Skeletal muscle tissue (tissue), 4 donors: ENCODE data around the gene BBC3. TPM values are rescaled to one million over a fixed set of nuclear protein-coding genes. Genes with fewer than 3 reads are reported as not detected.

Source experiments
- H3K27ac ChIP-seq: one replicate; pipeline ENCODE4 v1.7.0; 2013; ENCODE audit warnings: mild to moderate bottlenecking, low read depth, low read length, inconsistent platforms
- H3K27me3 ChIP-seq, 3 donors: one replicate each; pipeline ENCODE4 v1.7.0; 2013; ENCODE audit warnings: low read length in 3 of 3; ENCODE audit not compliant: control insufficient read depth in 3 of 3, insufficient read depth in 3 of 3
- H3K36me3 ChIP-seq, 3 donors: one replicate each; pipeline ENCODE4 v1.7.0; 2013; ENCODE audit warnings: low read length in 3 of 3; ENCODE audit not compliant: control insufficient read depth in 3 of 3, insufficient read depth in 3 of 3
- H3K4me1 ChIP-seq, 3 donors: one replicate each; pipeline ENCODE4 v1.7.0; 2013; ENCODE audit warnings: low read length in 3 of 3, mild to moderate bottlenecking in 3 of 3; ENCODE audit not compliant: control insufficient read depth in 3 of 3, insufficient read depth in 3 of 3
- H3K4me3 ChIP-seq, 3 donors: one replicate each; pipeline ENCODE4 v1.7.0; 2013; ENCODE audit warnings: low read length in 3 of 3
- H3K9ac ChIP-seq, 3 donors: one replicate each; pipeline ENCODE4 v1.7.0; 2013; ENCODE audit warnings: low read length in 3 of 3, mild to moderate bottlenecking in 3 of 3, moderate library complexity in 2 of 3, low read depth in 1 of 3
- H3K9me3 ChIP-seq, 3 donors: one replicate each; pipeline ENCODE4 v1.7.0; 2013; ENCODE audit warnings: low read length in 3 of 3; ENCODE audit not compliant: control insufficient read depth in 3 of 3
- total RNA-seq: library from RNA; depleted of rRNA; stranded (reverse); fragments of >200 nt; gene quantifications from one replicate; pipeline ENCODE4 v1.2.3, GENCODE V29; 2014
- donor health status: Osteomylitis.

Gene BBC3
- total RNA-seq, 1 donor from 2014 or later, result 2.6 TPM

DNA sequence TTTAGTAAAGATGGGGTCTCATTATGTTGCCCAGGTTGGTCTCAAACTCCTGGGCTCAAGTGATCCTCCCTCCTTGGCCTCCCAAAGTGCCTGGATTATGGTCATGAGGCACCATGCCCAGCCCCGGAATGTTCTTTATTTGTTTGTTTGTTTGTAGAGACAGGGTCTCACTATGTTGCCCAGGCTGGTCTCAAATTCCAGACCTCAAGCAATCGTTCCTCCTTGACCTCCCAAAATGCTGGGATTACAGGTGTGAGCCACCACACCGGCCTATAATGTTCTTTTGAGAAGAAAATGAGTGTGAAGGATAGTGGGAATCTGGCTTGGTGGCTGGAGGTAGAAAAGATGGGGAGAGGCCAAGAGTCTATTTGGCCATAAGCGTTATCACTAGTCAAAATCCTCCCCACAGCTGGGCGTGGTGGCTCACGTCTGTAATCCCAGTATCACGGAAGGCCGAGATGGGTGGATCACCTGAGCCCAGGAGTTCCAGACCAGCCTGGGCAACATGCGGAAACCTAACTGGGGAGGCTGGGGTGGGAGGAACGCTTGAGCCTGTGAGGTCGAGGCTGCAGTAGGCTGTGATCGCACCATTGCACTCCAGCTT lies 5.2 kb upstream of the BBC3 start:
- no peak overlapping the region for H3K4me3 ChIP-seq
- H3K27ac ChIP-seq, result no peak overlapping the region
- H3K4me1 ChIP-seq, result peaks cover 16 to 30% (median 25%) of the 10 kb centered on the region in 3 donors
- peaks cover 0 to 14% (median 10%) of the 10 kb centered on the region in 3 donors for H3K27me3 ChIP-seq
- no peak overlapping the region for H3K9ac ChIP-seq
- H3K9me3 ChIP-seq, result no peaks in the 10 kb centered on the region
- no peaks in the 10 kb centered on the region for H3K36me3 ChIP-seq

- Histone ChIP-seq H3K9ac (peak overlapping the region in 1 of 3 donors; percentile 16), H3K4me3 (peak overlapping the region; percentile 22 to 42 (median 24)), H3K9me3 (no peaks in the 10 kb centered on the region), H3K36me3 (no peaks in the 10 kb centered on the region), H3K27ac (peak overlapping the region; percentile 92), H3K4me1 (peaks cover 29 to 37% (median 32%) of the 10 kb centered on the region in 3 donors), H3K27me3 (no peaks in the 10 kb centered on the region)
These were observed 1.6 kb upstream of the BBC3 start for GRCh38 chr19:47232422-47233211.

DNA sequence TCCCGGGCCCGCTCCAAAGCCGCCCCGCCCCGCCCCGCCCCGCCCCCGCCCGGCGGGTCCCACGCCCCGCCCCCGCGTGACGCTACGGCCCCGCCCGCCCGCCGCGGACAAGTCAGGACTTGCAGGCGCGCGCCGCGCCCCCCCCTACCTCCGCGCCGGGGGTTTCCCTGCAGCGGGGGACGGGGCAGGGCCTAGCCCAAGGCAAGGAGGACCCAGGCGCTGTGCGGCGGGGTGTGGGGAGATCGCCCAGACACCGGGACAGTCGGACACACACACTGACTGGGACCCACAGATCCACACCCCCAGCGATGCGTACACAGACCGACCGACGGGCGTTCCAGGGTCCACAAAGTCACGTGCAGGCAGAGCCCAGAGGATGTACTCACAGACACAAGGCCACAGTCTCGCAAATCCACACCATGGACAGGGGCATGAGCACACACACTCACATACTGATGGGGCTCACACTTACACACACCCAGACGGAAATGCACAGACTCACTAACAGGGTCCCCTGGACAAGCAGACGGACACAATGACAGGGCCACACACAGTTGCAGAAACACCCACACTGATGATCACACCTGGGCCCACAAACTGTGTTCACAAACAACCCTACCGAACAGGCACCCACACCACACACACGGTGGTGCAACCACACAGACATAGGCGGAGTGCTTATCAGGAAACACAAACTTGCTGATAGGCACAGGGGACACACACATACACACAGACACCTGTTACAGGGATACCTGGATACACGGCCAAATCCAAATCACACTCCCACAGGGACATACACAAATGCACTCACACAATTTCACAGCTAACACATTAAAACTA lies 436 bp upstream of the BBC3 start:
- Histone ChIP-seq H3K4me3 (peak overlapping the region; percentile 61 to 98 (median 87)), H3K27ac (peak overlapping the region; percentile 100), H3K4me1 (peaks cover 39 to 49% (median 42%) of the 10 kb centered on the region in 3 donors), H3K36me3 (no peaks in the 10 kb centered on the region), H3K9me3 (no peaks in the 10 kb centered on the region), H3K9ac (peak overlapping the region; percentile 63 to 90 (median 82)), H3K27me3 (no peaks in the 10 kb centered on the region)

DNA sequence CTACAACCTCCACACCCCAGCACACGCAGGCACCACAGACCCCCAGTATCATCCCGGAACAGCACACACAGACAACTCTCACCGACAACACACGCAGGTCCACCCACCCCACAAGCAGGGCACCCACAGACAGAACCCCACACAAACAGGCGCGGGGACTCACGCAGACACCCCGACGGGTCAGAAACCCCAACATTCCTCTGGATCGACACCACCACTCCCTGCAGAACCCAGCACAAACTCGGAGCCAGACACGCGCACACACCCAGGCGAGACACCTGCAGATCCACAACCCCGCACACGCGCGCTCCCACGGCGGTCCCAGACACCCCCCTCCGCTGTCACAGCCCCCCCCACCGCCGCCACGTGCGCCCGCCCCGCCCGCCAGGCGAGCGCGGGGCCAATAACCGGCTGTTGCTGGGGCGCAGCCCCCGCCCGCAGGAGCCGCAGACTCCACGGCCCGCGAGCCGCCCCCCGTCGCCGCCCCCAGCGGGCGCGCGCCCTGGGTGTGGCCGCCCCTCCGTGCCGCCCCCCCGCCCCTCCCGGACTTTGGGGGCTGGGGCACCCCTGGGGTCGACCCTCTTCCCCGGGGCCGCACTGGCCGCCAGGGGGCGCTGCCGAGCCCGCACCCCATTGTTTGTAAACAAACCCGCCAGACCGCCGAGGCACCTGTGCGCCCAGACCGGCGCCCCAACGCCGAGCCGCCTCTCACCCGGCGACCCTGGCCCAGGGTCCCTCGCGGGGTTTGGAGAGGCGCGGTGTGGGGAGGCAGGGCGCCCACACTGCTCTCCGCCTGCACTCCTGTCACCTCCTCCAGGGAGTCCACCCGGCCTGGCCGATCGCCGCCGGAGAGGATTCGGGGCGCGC lies 712 bp downstream of the BBC3 start:
- Histone ChIP-seq H3K27ac (peak overlapping the region; percentile 100), H3K4me3 (peak overlapping the region; percentile 88 to 98 (median 92)), H3K4me1 (peaks cover 44 to 55% (median 46%) of the 10 kb centered on the region in 3 donors), H3K36me3 (no peaks in the 10 kb centered on the region), H3K9ac (peak overlapping the region; percentile 90 to 98 (median 97)), H3K9me3 (no peaks in the 10 kb centered on the region), H3K27me3 (no peaks in the 10 kb centered on the region)

DNA sequence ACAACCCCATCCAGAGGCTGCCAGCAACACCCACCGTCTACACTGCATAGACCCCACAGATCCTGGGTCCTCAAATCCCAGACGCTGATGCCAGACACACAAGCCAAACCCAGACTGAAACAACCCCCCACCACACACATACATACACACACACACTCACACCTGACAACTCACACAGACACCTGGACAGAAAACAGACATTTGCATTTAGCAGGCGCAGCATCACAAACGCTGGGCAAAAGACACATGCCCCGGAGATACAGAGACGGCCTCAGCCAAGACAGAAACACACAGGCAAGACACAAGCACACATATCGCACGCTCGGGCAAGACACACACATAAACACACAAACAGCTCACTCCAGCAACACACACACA lies 1.3 kb downstream of the BBC3 start:
- no peaks in the 10 kb centered on the region for H3K27me3 ChIP-seq
- H3K9ac ChIP-seq, result peak overlapping the region; percentile 90 to 98 (median 97)
- peaks cover 45 to 56% (median 46%) of the 10 kb centered on the region in 3 donors for H3K4me1 ChIP-seq

DNA sequence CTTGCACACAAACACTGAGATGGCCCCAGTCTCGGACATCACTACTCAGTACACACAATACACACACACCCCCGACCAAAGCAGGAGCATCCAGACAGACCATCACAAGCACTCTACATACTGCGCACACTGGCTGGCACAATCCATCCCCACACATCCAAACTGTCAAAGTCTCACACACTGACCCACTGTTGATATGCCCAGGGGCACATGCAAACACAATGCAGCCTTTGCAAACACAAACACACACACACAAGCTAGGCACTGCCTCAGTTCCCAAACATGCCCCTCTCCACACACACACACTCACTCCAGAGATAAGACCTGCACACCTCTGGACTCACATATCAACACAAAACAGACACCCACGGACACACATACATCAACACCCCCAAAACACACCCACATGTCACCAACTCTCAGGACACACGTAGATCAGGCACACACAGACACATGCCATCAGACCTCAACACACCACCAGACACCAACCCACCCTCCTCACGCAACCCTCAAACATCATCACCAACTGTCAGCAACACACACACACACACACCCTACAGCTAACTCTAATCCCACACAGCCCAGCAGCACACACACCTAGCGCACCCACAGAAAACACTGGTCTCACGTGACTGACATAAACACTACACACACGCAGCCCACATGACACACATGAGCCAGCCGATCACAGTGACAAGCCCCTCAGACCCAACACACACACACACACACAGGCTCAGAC lies 1.9 kb downstream of the BBC3 start:
- Histone ChIP-seq H3K4me3 (peak overlapping the region; percentile 82 to 98 (median 92)), H3K9ac (peak overlapping the region; percentile 90 to 98 (median 97)), H3K4me1 (peaks cover 45 to 56% (median 46%) of the 10 kb centered on the region in 3 donors), H3K9me3 (no peaks in the 10 kb centered on the region), H3K27me3 (no peaks in the 10 kb centered on the region), H3K27ac (peak overlapping the region; percentile 100), H3K36me3 (no peaks in the 10 kb centered on the region)

More for the DNA sequence above, 1.3 kb downstream of the BBC3 start:
- Histone ChIP-seq H3K4me3 (peak overlapping the region; percentile 82 to 98 (median 92)), H3K36me3 (no peaks in the 10 kb centered on the region), H3K9me3 (no peaks in the 10 kb centered on the region), H3K27ac (peak overlapping the region; percentile 100)

DNA sequence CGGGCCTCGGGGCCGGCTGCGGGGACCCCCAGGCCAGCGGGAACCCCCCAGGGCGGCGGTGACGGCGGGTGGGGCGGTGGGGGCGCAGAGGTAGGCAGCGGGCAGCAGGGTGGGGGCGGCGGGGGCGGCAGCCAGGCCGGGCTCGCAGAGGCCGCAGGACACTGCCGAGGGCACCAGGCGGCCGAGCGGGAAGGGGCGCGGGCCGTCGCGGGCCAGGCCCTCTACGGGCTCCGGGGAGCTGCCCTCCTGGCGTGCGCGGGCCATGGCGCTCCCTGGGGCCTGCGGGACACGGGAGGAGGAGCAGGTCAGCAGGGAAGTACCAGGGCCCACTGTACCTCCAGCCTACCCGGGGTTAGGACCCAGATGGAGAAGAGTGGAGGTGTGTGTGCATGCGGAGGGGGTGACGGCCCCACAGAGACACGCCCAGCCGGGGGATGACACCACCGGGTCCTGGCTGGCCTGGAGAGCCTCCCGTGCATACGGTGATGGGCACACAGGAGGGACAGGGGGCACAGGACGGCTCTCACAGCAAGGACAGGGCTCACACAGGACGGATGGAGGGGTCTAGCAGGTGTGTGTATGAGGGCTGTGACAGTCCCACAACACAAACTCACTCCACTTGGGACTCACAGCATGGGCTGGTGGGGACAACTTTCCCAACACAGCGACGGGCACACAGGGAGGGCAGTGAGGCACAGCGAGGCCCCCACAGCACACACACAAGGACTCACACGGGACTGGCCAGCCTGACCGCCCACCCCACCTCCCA lies 2.6 kb downstream of the BBC3 start:
- H3K27ac ChIP-seq, result peak overlapping the region; percentile 100
- no peaks in the 10 kb centered on the region for H3K27me3 ChIP-seq
- no peaks in the 10 kb centered on the region for H3K9me3 ChIP-seq
- peak overlapping the region; percentile 88 to 98 (median 92) for H3K4me3 ChIP-seq
- peaks cover 45 to 56% (median 46%) of the 10 kb centered on the region in 3 donors for H3K4me1 ChIP-seq
- H3K36me3 ChIP-seq, result peaks cover 2 to 5% (median 4%) of the 10 kb centered on the region in 3 donors
- peak overlapping the region; percentile 98 to 100 (median 99) for H3K9ac ChIP-seq

DNA sequence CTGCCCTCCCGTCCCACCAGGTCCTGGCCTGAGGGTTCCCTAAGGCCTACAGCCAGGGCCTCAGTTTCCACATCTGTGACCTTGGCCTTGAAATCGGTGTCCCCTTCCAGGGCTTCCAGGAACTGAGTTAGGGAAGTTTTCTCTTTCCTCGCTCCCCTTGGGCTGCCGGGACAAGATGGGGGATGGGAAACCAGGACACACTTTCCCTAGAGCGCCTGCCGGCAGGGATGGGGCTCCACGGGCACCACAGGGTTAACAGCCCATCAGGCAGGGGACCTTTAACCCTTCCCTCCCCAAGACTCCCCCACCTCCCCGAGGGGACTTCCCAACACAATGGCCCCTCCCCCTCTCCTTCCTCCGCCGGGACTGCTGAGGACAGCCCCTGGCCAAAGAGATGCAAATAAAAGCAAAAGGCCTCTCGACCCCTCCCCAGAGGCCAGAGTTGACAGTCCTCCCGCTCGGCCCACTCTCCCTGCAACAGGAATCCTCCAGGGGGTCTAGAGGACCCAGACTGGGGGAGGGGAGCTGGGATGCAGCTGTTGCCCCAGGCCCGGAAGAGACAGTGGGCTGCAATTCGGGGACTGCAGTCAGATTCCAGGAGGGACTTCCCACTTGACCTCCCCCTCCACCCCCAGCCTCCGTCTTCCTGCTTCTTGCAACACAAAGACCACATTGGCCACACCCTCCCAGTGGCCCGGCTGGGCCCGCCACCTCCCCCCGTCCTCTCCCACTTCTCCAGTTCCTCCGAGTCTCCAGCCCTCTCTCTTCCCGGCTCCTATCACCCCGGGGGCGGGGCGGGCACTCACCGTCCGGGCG lies 3.4 kb downstream of the BBC3 start:
- Histone ChIP-seq H3K9me3 (no peaks in the 10 kb centered on the region), H3K4me3 (peak overlapping the region; percentile 84 to 98 (median 88)), H3K27me3 (no peaks in the 10 kb centered on the region), H3K27ac (peak overlapping the region; percentile 100), H3K9ac (peak overlapping the region; percentile 98 to 100 (median 99)), H3K4me1 (peaks cover 44 to 54% (median 45%) of the 10 kb centered on the region in 3 donors), H3K36me3 (peaks cover 2 to 6% (median 4%) of the 10 kb centered on the region in 3 donors)
